EL (cell line): ENCODE measurements around the gene SIRPD.
"Not testable (repeated sequence)": the region's sequence is repeated elsewhere in the genome, so short reads cannot be mapped to it uniquely, and the experiment has no call there.

Experiments used
- DNase-seq: peaks from one replicate; pipeline ENCODE4 v3.0.0-alpha.2; 2016

SIRPD gene

GRCh38 chr20:1536893-1537730 is 20.4 kb downstream of the SIRPD start:
- no peak for DNase-seq

- DNase-seq, result no peak
These were observed 21.9 kb downstream of the SIRPD start for GRCh38 chr20:1535420-1536175.

- no peak for DNase-seq
These were observed 23.0 kb downstream of the SIRPD start for GRCh38 chr20:1534526-1534925.

- peak; percentile 18 for DNase-seq
These were observed 24.4 kb downstream of the SIRPD start for GRCh38 chr20:1533059-1533458.

- DNase-seq, result peak; percentile 60
These were observed 28.7 kb downstream of the SIRPD start for GRCh38 chr20:1528811-1529210.

- no peak for DNase-seq
These were observed 29.6 kb downstream of the SIRPD start for GRCh38 chr20:1527923-1528322.

- peak; percentile 45 for DNase-seq
These were observed 30.6 kb downstream of the SIRPD start for GRCh38 chr20:1526896-1527295.

- no peak for DNase-seq
These were observed 31.2 kb downstream of the SIRPD start for GRCh38 chr20:1526310-1526709.

GRCh38 chr20:1524004-1524403 is 33.5 kb downstream of the SIRPD start:
- peak; percentile 53 for DNase-seq

GRCh38 chr20:1517010-1517409 is 40.5 kb downstream of the SIRPD start:
- DNase-seq, result no peak

GRCh38 chr20:1513801-1514200 is 43.7 kb downstream of the SIRPD start:
- DNase-seq, result no peak

GRCh38 chr20:1509237-1509636 is 48.3 kb downstream of the SIRPD start:
- peak; percentile 27 for DNase-seq

- peak; percentile 28 for DNase-seq
These were observed 48.9 kb downstream of the SIRPD start for GRCh38 chr20:1508574-1508973.

- DNase-seq, result no peak
These were observed 50.2 kb downstream of the SIRPD start for GRCh38 chr20:1507276-1507675.

- no peak for DNase-seq
These were observed 51.6 kb downstream of the SIRPD start for GRCh38 chr20:1505871-1506270.

GRCh38 chr20:1505361-1505760 is 52.1 kb downstream of the SIRPD start:
- DNase-seq, result peak; percentile 46

GRCh38 chr20:1503564-1504227 is 53.8 kb downstream of the SIRPD start:
- peak; percentile 93 for DNase-seq

- no peak for DNase-seq
These were observed 57.0 kb downstream of the SIRPD start for GRCh38 chr20:1500496-1500895.

GRCh38 chr20:1499528-1500420 is 57.7 kb downstream of the SIRPD start:
- no peak for DNase-seq

GRCh38 chr20:1497371-1497770 is 60.1 kb downstream of the SIRPD start:
- not testable (repeated sequence) for DNase-seq

GRCh38 chr20:1496930-1497329 is 60.6 kb downstream of the SIRPD start:
- no peak for DNase-seq

- DNase-seq, result no peak
These were observed 63.1 kb downstream of the SIRPD start for GRCh38 chr20:1494436-1494835.

GRCh38 chr20:1493536-1493935 is 64.0 kb downstream of the SIRPD start:
- no peak for DNase-seq
